GM19193 (cell line): Measurements from ENCODE around the gene CRTAP.

ENCODE experiments used
- POLR2A ChIP-seq: IDR thresholded peaks from 4 replicates; pipeline ENCODE4 v1.6.1; 2011; ENCODE audit not compliant: insufficient read depth, insufficient read length; ENCODE audit errors: extremely low read depth

The CRTAP gene

GRCh38 chr3:33179132-33179531 lies 65.3 kb downstream of the CRTAP start:
- no peak for TF ChIP-seq POLR2A

- TF ChIP-seq POLR2A = no peak
These were observed 67.4 kb downstream of the CRTAP start for GRCh38 chr3:33181229-33181628.

- no peak for TF ChIP-seq POLR2A
These were observed 71.0 kb downstream of the CRTAP start for GRCh38 chr3:33184863-33185262.

- no peak for TF ChIP-seq POLR2A
These were observed 72.9 kb downstream of the CRTAP start for GRCh38 chr3:33186524-33187367.

GRCh38 chr3:33187368-33187634 lies 73.5 kb downstream of the CRTAP start:
- no peak for TF ChIP-seq POLR2A

GRCh38 chr3:33194303-33194702 lies 80.5 kb downstream of the CRTAP start:
- no peak for TF ChIP-seq POLR2A

- TF ChIP-seq POLR2A = no peak
These were observed 82.7 kb downstream of the CRTAP start for GRCh38 chr3:33196538-33196937.
